ENCODE results near the gene LVRN. TPM values are rescaled to one million over a fixed set of nuclear protein-coding genes. Genes with fewer than 3 reads are reported as not detected.
A peak's percentile ranks its signal among the peaks of the same experiment; 100 is the strongest.

The LVRN gene
- total and polyA plus RNA-seq, 7 donors: 0.64 to 2.0 (median 0.91) TPM

DNA sequence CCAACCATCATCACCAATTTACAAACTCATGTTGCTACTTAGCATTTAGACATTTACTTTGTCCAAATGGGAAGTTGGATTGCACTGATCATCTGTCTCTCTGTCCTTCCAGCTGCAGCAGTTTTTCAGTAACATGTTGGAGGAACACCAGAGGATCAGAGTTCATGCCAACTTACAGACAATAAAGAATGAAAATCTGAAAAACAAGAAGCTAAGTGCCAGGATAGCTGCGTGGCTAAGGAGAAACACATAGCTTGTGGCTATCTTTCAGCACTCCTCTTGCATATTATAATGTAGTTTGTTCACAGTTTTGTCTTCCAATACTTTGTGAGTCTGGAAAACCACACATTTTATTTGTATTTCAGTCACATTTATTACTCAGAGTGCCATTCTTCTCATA lies 63.6 kb downstream of the LVRN start:
- no peaks in the 10 kb centered on the region for H3K27me3 ChIP-seq (ENCODE audit: insufficient read depth in 3 of 3, low read length in 2 of 3)
- DNase-seq (no peak), ATAC-seq (no peak)
- no peaks in the 10 kb centered on the region for H3K9me3 ChIP-seq
- H3K4me3 ChIP-seq: no peak overlapping the region
- H3K4me1 ChIP-seq: no peaks in the 10 kb centered on the region
- intact Hi-C loops (cut with DNase I): no loop called here
- no peak for TF ChIP-seq CTCF (IDR thresholded peaks at IDR 0.05)
- H3K27ac ChIP-seq: no peak overlapping the region
- H3K36me3 ChIP-seq (ENCODE audit: insufficient read depth in 1 of 2, low read depth in 1 of 2): no peaks in the 10 kb centered on the region
- 33 to 36% (median 34%) methylated on average over 1 of the region's 1 CpG for WGBS, 3 donors

- Histone ChIP-seq H3K27me3 (ENCODE audit: insufficient read depth in 3 of 3, low read length in 2 of 3) (no peaks in the 10 kb centered on the region), H3K4me1 (no peaks in the 10 kb centered on the region), H3K36me3 (ENCODE audit: insufficient read depth in 1 of 2, low read depth in 1 of 2) (no peaks in the 10 kb centered on the region), H3K4me3 (no peak within 1 kb of the TSS), H3K27ac (no peak within 1 kb of the TSS), H3K9me3 (no peaks in the 10 kb centered on the region)
- intact Hi-C loops (cut with DNase I): no loop called here
- ATAC-seq: peak; percentile 48 to 88 (median 63)
- TF ChIP-seq CTCF (IDR thresholded peaks at IDR 0.05): peak; percentile 5
- peak; percentile 27 to 65 for DNase-seq
- WGBS, 3 donors: 36 to 44% (median 41%) methylated on average over 9 of the region's 9 CpGs
Measured at GRCh38 chr5:116032094-116032517, 69.8 kb downstream of the LVRN start, which contains the start of gene ARL14EPL. Gene ARL14EPL (plus strand): TSS chr5:116032472. CDS start chr5:116051466, 18,994 bp downstream.

DNA sequence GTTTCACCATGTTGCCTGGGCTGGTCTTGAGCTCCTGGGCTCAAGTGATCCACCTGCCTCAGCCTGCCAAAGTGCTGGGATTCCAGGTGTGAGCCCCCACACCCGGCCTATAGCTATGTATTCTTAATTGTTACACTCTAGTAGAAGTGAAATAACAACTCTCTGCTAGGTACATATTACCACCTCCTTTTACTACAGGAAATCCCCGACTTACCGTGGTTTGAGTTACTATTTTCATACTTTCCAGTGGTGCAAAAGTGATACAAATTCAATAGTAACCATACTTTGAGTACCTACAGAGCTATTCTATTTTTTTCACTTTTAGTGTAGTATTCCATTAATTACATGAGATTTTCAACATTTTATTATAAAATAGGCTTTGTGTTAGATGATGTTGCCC lies 70.7 kb downstream of the LVRN start:
- Histone ChIP-seq H3K4me1 (no peaks in the 10 kb centered on the region), H3K27ac (no peak overlapping the region), H3K9me3 (no peaks in the 10 kb centered on the region), H3K27me3 (ENCODE audit: insufficient read depth in 3 of 3, low read length in 2 of 3) (no peaks in the 10 kb centered on the region), H3K36me3 (ENCODE audit: insufficient read depth in 1 of 2, low read depth in 1 of 2) (no peaks in the 10 kb centered on the region), H3K4me3 (no peak overlapping the region)
- intact Hi-C loops (cut with DNase I): no loop called here
- DNase-seq (no peak), ATAC-seq (no peak)
- no peak for TF ChIP-seq CTCF (IDR thresholded peaks at IDR 0.05)
- WGBS, 3 donors: 88 to 94% (median 93%) methylated on average over 3 of the region's 3 CpGs

GRCh38 chr5:116035123-116035522 lies 72.8 kb downstream of the LVRN start:
- no peak for TF ChIP-seq CTCF (IDR thresholded peaks at IDR 0.05)
- Histone ChIP-seq H3K27me3 (ENCODE audit: insufficient read depth in 3 of 3, low read length in 2 of 3) (no peaks in the 10 kb centered on the region), H3K4me1 (no peaks in the 10 kb centered on the region), H3K27ac (no peak overlapping the region), H3K4me3 (no peak overlapping the region), H3K9me3 (no peaks in the 10 kb centered on the region), H3K36me3 (ENCODE audit: insufficient read depth in 1 of 2, low read depth in 1 of 2) (no peaks in the 10 kb centered on the region)
- intact Hi-C loops (cut with DNase I): no loop called here
- WGBS, 3 donors: 87 to 94% (median 93%) methylated on average over 5 of the region's 5 CpGs
- DNase-seq (no peak), ATAC-seq (no peak)

- H3K27me3 ChIP-seq (ENCODE audit: insufficient read depth in 3 of 3, low read length in 2 of 3): no peaks in the 10 kb centered on the region
- no peak for DNase-seq
- TF ChIP-seq CTCF (IDR thresholded peaks at IDR 0.05): no peak
- ATAC-seq: no peak
- no peaks in the 10 kb centered on the region for H3K9me3 ChIP-seq
- intact Hi-C loops (cut with DNase I): no loop called here
- no peaks in the 10 kb centered on the region for H3K36me3 ChIP-seq (ENCODE audit: insufficient read depth in 1 of 2, low read depth in 1 of 2)
- no peak overlapping the region for H3K4me3 ChIP-seq
- H3K27ac ChIP-seq: no peak overlapping the region
- no peaks in the 10 kb centered on the region for H3K4me1 ChIP-seq
- WGBS, 3 donors: 68 to 74% (median 71%) methylated on average over 3 of the region's 3 CpGs
Measured at GRCh38 chr5:116037236-116037822, 75.1 kb downstream of the LVRN start.
